Measurements from ENCODE around the gene GLB1L2.

DNA sequence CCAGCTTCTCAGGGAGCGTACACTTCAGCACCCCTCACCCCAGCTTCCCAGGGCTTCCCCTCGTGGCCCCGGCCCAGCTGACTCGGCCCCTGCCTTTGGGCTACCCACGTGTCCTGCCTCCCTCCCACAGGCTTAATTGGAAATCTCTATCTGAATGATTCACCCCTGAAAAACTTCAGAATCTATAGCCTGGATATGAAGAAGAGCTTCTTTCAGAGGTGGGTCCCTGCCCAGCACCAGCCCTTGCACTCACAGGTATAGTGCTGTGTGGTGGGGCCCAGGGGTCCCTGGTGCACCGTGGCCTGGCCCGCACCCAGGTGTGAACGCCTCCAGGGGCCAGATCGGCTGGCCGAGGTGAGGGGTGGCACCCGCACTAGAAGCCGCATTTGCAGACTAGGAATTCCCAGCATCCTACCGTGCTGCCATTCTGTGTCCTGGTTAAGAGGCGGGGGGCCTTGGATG lies 41.8 kb downstream of the GLB1L2 start:
- TF ChIP-seq GATA2 (IDR thresholded peaks at IDR 0.05; ENCODE audit: low read depth, low read length) (no peak), GATA3 (IDR thresholded peaks at IDR 0.05; ENCODE audit: low read depth, low read length) (no peak)
